Fibroblast of the aortic adventitia (primary cell): ENCODE measurements around the gene AFF3. TPM values are rescaled to one million over a fixed set of nuclear protein-coding genes. Genes with fewer than 3 reads are reported as not detected.
"Not testable (repeated sequence)": the region's sequence is repeated elsewhere in the genome, so short reads cannot be mapped to it uniquely, and the experiment has no call there.

Experiments
- DNase-seq: peaks from one replicate; pipeline ENCODE4 v3.0.0-alpha.2; 2010; ENCODE audit warnings: low read depth
- H3K4me3 ChIP-seq: 2 replicates; pipeline ENCODE4 v1.5.1; 2011; ENCODE audit warnings: low read depth, mild to moderate bottlenecking, control low read depth, low read length, moderate library complexity
- CTCF ChIP-seq: IDR thresholded peaks from 2 replicates; pipeline ENCODE4 v1.5.1; 2011; ENCODE audit warnings: mild to moderate bottlenecking, low read length, control low read depth, inconsistent platforms; ENCODE audit not compliant: insufficient read depth
- total RNA-seq: library from RNA; depleted of rRNA; stranded (reverse); fragments of >200 nt; gene quantifications from 2 replicates; pipeline ENCODE4 v1.2.3, GENCODE V29; 2012; ENCODE audit warnings: low replicate concordance

The AFF3 gene
- total RNA-seq, 1 donor = 4.2 TPM

GRCh38 chr2:99953750-99954149 lies 188.6 kb downstream of the AFF3 start:
- no peak for TF ChIP-seq CTCF
- no peak overlapping the region for H3K4me3 ChIP-seq
- DNase-seq = no peak

- H3K4me3 ChIP-seq = no peak overlapping the region
- DNase-seq = no peak
- TF ChIP-seq CTCF = no peak
These were observed 192.4 kb downstream of the AFF3 start for GRCh38 chr2:99949963-99950362.

DNA sequence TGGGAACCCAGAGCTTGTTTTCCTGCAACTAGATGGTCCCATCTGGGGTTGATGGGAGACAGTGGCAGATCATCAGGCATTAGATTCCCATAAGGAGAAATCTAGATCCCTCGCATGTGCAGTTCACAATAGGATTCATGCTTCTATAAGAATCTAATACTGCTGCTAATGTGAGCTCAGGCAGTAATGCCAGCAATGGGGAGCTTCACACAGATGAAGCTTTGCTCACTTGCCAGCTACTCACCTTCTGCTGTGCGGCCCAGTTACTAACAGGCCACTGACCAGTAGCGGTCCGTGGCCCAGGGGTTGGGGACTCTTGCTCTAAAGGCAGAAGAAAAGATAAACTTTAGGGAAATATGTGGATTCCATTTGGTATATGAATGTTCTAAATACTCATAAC lies 192.9 kb downstream of the AFF3 start:
- DNase-seq = no peak
- TF ChIP-seq CTCF = no peak
- no peak overlapping the region for H3K4me3 ChIP-seq

DNA sequence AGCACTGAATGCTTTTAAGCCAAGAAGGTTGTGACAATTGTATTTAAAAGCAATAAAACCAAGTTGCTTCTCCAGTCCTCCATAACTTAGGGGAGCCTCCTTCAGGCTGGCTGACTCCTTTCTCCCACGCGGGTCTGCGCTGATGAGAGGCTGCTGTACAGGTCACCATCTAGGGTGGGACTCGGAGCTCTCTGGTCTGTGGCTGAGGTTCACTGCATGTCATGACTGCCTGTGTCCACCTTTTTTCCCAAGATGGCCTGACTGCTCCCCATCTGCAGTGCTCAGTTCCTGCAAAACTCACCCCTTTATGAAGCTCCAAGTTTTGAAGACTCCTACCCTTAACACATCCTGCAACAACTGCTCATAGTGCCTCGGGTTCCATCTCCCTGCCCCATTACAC lies 194.4 kb downstream of the AFF3 start:
- TF ChIP-seq CTCF = no peak
- no peak overlapping the region for H3K4me3 ChIP-seq
- DNase-seq = no peak

DNA sequence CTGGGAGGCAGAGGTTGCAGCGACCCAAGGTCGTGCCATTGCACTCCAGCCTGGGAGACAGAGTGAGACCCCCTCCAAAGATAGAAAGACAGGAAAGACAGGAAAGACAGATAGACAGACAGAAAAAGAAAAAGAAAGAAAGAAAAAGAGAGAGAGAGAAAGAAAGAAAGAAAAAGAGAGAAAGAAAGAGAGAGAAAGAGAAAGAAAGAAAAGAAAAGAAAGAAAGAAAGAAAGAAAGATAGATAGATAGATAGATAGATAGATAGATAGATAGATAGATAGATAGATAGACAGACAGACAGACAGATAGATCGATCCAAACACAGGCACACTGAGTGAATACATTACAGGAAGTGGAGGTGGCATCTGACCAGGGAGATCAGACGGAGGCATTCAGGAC lies 195.0 kb downstream of the AFF3 start:
- not testable (repeated sequence) for DNase-seq, H3K4me3 ChIP-seq

DNA sequence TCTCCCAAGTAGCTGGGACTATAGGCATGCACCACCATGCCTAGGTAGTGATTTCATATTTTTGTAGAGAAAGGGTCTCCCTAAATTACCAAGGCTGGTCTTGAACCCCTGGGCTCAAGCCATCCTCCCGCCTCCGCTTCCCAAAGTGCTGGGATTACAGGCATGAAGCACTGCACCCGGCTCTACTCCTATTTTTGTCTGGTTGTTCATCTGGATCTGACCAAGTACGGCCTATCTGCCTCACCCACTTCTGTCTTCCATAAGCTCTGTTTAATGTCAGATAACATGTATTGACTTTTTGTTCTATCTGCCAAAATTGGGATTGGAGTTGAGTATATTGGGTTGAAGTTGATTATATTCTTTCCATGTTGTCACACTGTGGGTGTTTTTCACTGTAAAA lies 198.4 kb downstream of the AFF3 start:
- TF ChIP-seq CTCF = no peak
- no peak for DNase-seq
- H3K4me3 ChIP-seq = no peak overlapping the region

GRCh38 chr2:99942561-99943347 lies 199.6 kb downstream of the AFF3 start:
- TF ChIP-seq CTCF = no peak
- DNase-seq = no peak
- no peak overlapping the region for H3K4me3 ChIP-seq
